ENCODE results near the gene NIT1. TPM values are rescaled to one million over a fixed set of nuclear protein-coding genes. Genes with fewer than 3 reads are reported as not detected.

The NIT1 gene
- total and polyA plus RNA-seq, 2 of the 8 experiments (the other 6 are each of a cell fraction or from before 2014, with no cell fraction given) = 33.0 to 40.4 TPM

DNA sequence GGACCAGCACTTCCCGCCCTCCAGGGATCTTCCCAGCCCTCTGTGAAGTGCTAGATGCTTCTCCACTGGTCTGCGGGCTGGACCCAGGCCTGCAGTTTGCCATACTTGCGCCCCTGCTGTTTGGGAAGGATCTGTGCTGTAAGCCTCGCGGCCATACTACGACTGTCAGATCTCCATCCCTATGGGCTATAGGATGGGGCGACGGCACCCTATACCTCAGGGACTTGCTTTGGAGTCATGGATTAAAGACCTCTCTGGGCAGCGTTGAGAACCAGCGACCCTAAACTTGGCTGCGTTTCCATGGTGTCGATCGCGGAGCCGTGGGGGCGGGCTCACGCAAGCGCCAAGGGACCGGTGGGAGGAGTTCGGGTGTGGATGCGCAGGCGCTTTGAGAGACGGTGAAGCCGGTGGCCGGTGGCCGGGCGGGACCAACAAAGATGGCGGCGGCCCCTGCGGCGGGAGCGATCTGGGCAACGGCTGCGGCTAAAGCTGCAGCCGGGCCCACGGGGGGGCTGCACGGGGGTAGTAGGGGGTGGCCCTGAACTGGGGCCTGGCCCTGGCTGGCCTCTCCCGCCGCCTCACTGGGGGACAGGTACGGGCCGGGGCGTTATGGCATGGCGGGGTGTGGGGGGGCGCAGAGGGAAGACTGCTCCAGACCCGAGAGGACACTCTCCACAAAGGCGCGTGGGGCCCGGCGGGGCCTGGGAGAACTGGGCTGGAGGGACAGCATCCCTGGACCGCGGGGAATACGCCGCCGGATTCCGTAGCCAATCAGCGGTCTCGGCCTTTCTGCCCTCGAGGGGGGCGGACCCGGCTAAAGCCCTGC is 41.4 kb downstream of the NIT1 start, which contains the start of gene USP21 (continued):
- TF ChIP-seq CTBP2 (IDR thresholded peaks at IDR 0.05; ENCODE audit: borderline replicate concordance, insufficient read depth, insufficient read length, low read length) (no peak), MAX (IDR thresholded peaks at IDR 0.05) (peak; percentile 11), SP1 (IDR thresholded peaks at IDR 0.05; ENCODE audit: low read depth, low read length) (0 out of 2 replicates have a peak, but pooled peaks have one; percentile 2), POLR2AphosphoS5 (IDR thresholded peaks at IDR 0.05; ENCODE audit: low read depth, low read length) (peak; percentile 80), EZH2 (IDR thresholded peaks at IDR 0.05; ENCODE audit: low read depth, low read length, severe bottlenecking) (no peak), YY1 (IDR thresholded peaks at IDR 0.05; ENCODE audit: low read depth, low read length) (peak; percentile 99), POLR2A (IDR thresholded peaks at IDR 0.05; ENCODE audit: control extremely low read depth in 1 of 2, low read depth in 2 of 2, low read length in 2 of 2) (peak in 1 of 2 experiments; percentile 34; a peak in 2 of 3 replicates), ASH2L (IDR thresholded peaks at IDR 0.05; ENCODE audit: low read length) (peak; percentile 92), NRF1 (IDR thresholded peaks at IDR 0.05; ENCODE audit: low read depth, low read length) (peak; percentile 99), KDM5A (IDR thresholded peaks at IDR 0.05; ENCODE audit: low read length) (peak; percentile 64; the same call in 1 of the 2 replicates), SIX5 (IDR thresholded peaks at IDR 0.05; ENCODE audit: low read depth, low read length) (0 out of 2 replicates have a peak, but pooled peaks have one; percentile 7), CHD1 (IDR thresholded peaks at IDR 0.05; ENCODE audit: low read depth, low read length) (no peak), PHF8 (conservative IDR thresholded peaks at IDR 0.05; ENCODE audit: low read depth, low read length) (peak; percentile 77), KDM4A (IDR thresholded peaks at IDR 0.05; ENCODE audit: low read depth, low read length, severe bottlenecking) (no peak), TAF1 (IDR thresholded peaks at IDR 0.05; ENCODE audit: low read depth, low read length) (peak; percentile 94)
- TF ChIP-seq, protein P1, sequence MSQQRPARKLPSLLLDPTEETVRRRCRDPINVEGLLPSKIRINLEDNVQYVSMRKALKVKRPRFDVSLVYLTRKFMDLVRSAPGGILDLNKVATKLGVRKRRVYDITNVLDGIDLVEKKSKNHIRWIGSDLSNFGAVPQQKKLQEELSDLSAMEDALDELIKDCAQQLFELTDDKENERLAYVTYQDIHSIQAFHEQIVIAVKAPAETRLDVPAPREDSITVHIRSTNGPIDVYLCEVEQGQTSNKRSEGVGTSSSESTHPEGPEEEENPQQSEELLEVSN (IDR thresholded peaks at IDR 0.05) = no peak

All from H1 (cell line).